NCI-H2196 (cell line): ENCODE measurements around the gene FGF19.
A peak's percentile ranks its signal among the peaks of the same experiment; 100 is the strongest.

ENCODE experiments used
- DNase-seq: peaks from one replicate; lab custom pipeline; 2025; ENCODE audit not compliant: unreplicated experiment; lab: John Stamatoyannopoulos, UW

The FGF19 gene

GRCh38 chr11:69671734-69672465 is 31.9 kb downstream of the FGF19 start:
- DNase-seq: no peak

GRCh38 chr11:69670158-69670845 is 33.5 kb downstream of the FGF19 start:
- DNase-seq: peak; percentile 85

- DNase-seq: no peak
These were observed 34.3 kb downstream of the FGF19 start for GRCh38 chr11:69669486-69669885.

- DNase-seq: peak; percentile 67
These were observed 35.9 kb downstream of the FGF19 start for GRCh38 chr11:69667619-69668604.

GRCh38 chr11:69666752-69667536 is 36.9 kb downstream of the FGF19 start:
- no peak for DNase-seq

GRCh38 chr11:69666261-69666660 is 37.6 kb downstream of the FGF19 start:
- DNase-seq: no peak

- no peak for DNase-seq
These were observed 38.2 kb downstream of the FGF19 start for GRCh38 chr11:69665669-69666068.

- no peak for DNase-seq
These were observed 38.9 kb downstream of the FGF19 start for GRCh38 chr11:69664901-69665300.

GRCh38 chr11:69664103-69664775 is 39.6 kb downstream of the FGF19 start:
- DNase-seq: no peak

- DNase-seq: no peak
These were observed 40.5 kb downstream of the FGF19 start for GRCh38 chr11:69663326-69663725.

GRCh38 chr11:69662806-69663205 is 41.0 kb downstream of the FGF19 start:
- DNase-seq: no peak

GRCh38 chr11:69662021-69662698 is 41.7 kb downstream of the FGF19 start:
- DNase-seq: no peak

GRCh38 chr11:69661413-69661715 is 42.5 kb downstream of the FGF19 start:
- no peak for DNase-seq

- no peak for DNase-seq
These were observed 43.8 kb downstream of the FGF19 start for GRCh38 chr11:69660001-69660500.

- no peak for DNase-seq
These were observed 44.2 kb downstream of the FGF19 start for GRCh38 chr11:69659591-69659990.

- no peak for DNase-seq
These were observed 45.0 kb downstream of the FGF19 start for GRCh38 chr11:69658626-69659450.

- DNase-seq: no peak
These were observed 45.8 kb downstream of the FGF19 start for GRCh38 chr11:69657911-69658625.

GRCh38 chr11:69657456-69657910 is 46.3 kb downstream of the FGF19 start:
- DNase-seq: no peak
